Gastrocnemius medialis (tissue), 4 donors: ENCODE results near the gene SUV39H1.

Experiments
- CTCF ChIP-seq, 5 experiments: fragments of 450-650 bp in 3 of 5; fragments of 200-600 bp in 2 of 5; sonication (generic) in 2 of 5; IDR thresholded peaks in 4 of 5; conservative IDR thresholded peaks in 1 of 5; 1 replicate in 4 of 5; 2 replicates in 1 of 5; pipeline ENCODE4 v1.5.1; 2016 to 2019; ENCODE audit warnings: antibody characterized with exemption in 5 of 5, mild to moderate bottlenecking in 3 of 5, moderate library complexity in 3 of 5
- POLR2A ChIP-seq, 2 donors: fragments of 450-650 bp; IDR thresholded peaks; one replicate each; pipeline ENCODE4 v1.6.1; 2017; ENCODE audit warnings: antibody characterized with exemption in 2 of 2, mild to moderate bottlenecking in 2 of 2, moderate library complexity in 2 of 2

- TF ChIP-seq CTCF (IDR thresholded peaks at IDR 0.05 in 4 of 5, conservative IDR thresholded peaks at IDR 0.05 in 1 of 5) (no peak), POLR2A (IDR thresholded peaks at IDR 0.05) (no peak)
Observed at GRCh38 chrX:48649102-48649501, 47.4 kb upstream of the SUV39H1 start.
